GM21619 (cell line): ENCODE data around the gene DNAI1.
A peak's percentile ranks its signal among the peaks of the same experiment; 100 is the strongest.
"Not testable (repeated sequence)": the region's sequence is repeated elsewhere in the genome, so short reads cannot be mapped to it uniquely, and the experiment has no call there.

Source experiments
- ATAC-seq: cut with Tn5 transposase; IDR thresholded peaks from one replicate; pipeline ENCODE4 v1.9.1; 2021; ENCODE audit not compliant: unreplicated experiment

The DNAI1 gene

DNA sequence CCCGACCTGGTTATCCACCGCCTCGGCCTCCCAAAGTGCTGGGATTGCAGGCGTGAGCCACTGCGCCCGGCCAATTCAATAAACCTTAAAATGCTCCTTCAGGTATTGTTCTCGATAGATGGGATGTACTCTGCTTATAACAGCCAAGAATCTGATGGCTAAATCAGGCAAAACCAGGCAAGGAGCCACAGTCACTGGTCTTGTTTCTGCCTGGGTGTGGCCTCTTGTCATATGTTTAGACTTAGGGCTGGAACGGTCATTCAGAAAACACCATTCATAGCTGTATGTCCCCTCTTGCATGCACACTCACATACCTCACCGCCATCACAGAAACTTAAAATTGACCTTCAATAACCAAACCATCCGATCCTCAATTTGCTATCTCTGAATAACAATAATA lies 8.0 kb upstream of the DNAI1 start:
- no peak for ATAC-seq

DNA sequence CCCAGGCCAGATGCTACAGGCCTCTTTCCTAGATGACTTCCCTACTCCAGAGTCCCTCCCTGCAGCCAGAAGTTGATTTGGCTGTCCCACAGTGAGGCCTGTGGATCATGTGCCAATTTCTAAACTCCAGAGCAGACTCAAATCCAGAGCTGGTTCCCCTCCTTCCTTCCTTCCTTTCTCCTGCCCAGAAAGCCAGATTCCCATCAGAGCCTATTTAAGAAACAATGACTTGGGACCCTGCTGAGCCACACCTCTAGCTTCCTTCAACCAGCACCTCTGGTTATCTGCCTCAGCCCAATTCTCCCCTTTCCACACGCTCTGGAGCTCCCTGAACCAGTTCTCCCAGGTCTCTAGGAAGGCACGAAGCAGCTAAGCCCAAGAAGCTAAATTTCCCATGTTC lies 7.5 kb upstream of the DNAI1 start:
- no peak for ATAC-seq

DNA sequence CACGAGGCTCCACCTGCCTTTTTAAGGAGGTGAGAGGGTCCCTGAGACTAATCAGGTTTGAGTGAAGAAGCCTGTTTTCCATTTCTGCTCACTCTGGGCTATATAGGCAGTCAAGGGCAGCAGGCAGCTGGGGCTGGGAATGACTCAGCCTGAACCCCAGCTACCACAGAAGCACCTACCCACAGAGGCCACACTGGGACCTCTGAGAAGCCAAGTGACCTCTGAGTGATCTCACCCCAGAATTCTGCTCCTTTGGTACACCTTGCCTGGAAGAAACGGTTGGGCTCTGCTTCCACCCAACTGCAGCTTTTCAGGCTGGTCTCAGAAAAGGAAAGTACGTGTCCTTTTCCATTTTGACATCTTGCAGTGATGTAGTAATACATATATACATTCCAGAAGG lies 7.1 kb upstream of the DNAI1 start:
- ATAC-seq, result peak; percentile 72

DNA sequence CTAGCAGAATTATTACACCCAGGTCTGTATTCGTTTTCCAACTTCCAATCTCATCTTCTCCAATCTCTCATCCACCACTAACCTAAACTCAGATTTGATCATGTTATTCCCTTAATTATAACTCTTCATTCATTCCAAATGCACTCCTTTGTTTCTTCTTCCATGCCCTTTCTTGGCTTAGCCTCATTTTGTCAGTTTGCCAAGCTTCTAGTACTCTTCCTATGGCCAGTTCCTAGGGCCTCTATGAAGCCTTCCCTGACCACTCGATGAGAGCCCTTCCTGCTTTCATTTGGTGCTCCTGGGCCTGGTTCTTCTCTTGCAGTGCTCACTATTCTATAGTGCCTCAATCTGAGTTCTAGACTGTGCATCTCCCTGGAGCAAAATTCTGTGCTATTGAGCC lies 6.0 kb upstream of the DNAI1 start:
- no peak for ATAC-seq

DNA sequence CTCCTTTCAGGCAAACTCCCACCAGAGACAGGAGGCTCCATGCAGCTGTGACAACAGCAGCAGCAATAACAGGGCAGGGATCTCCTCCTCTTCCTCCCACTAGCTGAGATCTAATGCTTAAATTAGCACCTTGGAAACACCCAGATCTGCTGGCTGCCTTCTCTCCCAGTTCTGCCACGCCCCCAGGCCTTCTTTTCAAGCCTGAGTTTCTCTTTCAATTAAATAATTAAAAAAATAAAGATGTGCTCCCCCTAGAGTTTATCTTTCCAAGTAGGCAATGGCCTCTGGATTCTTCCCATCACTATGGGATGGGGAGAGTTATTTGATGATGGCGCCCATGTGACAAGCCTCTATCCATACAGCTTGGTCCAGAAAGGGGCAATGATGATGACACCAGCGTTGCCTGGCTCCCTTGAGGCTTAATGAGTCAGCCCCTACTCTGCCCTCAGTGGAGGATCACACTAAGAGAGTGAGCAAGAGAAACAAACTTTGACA lies 4.0 kb upstream of the DNAI1 start:
- ATAC-seq, result no peak

DNA sequence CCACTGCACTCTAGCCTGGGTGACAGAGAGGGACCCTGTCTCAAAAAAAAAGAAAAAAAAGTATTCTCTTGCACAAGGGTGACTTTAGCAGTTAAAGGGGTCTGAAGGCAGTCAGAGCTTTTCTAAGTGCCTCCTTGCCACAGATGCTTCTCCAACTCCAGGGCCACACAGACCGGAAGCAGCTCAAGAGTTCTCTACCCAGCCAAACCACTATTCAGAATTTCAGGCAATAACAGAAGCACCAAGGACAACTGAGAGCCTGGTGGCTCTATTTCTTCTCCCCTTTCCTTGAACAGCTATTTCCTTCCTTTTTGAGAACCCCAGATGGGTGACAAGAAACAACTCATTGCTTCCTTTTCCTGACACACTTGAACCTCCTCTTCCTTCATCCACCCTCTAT lies 2.5 kb upstream of the DNAI1 start:
- ATAC-seq, result no peak

DNA sequence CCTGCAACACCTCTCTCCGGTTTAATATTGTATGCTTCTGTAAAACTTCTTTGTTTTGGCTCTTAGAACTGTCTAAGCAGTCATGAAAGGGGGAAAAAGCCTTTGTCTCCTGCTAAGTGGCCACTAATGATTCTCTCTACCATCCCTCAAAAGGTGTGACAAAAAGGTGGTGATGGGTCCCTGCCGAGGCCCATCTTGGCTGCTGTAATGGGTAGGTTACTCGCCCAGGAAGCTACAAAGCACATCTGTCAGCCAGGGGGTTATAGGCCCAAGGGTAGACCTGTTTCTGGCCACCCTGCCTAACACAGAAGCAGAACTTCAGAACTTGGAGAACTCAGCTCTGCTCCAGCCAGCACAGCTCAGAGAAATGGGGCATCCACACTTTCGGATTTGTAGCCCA lies 1.9 kb upstream of the DNAI1 start:
- no peak for ATAC-seq

DNA sequence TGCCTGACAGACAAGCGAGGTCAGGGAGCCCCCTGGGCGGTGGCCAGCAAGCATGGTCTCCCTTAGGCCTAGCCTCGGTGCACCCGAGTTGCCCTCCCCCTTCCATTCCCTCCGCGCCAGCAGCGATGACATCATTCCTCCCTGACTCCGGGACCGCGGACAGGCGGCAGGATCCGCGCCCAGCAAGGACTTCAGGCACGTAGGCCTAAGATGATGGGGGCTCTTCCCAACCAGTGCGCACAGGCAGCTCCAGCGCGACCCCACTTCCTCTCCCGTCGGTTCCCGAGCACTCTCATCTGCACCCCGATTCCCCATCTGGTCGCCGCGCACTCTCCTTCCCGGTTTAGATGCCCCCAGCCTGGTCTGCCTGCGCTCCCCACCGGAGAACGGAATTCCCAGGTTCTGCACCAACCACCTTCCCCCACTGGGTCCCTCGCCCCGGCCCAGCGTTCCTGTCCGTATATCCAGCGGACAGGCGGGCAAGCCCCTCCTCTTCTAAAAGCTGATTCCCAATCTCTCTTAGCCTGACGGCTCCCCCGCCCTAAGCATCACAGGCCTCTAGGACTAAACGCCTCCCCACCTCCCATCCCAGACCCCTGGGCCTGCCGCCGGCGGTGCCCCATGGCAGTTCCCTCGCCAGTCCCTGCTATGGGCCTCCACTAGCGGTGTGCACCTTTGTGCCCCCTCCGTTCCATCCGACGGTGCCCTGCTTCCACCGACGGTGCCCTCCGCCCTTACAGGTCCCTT lies 1.2 kb upstream of the DNAI1 start:
- no peak for ATAC-seq

DNA sequence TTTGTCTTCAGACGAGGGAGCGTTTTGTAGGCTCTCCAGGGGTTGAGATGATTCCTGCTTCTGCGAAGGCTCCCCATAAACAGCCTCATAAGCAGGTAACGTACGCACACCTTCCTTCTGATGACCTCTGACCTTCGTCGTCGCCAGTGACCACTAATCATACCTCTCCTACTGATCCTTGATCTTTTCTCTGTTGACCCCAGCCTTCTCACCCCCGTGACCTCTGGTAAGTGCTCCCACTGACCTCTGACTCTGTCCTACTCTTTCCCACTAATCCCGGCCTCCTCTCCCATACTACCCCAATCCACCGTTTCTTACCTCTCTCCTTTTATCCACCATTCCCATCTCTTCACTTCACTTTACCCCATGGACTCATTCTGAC lies 345 bp downstream of the DNAI1 start:
- no peak for ATAC-seq

DNA sequence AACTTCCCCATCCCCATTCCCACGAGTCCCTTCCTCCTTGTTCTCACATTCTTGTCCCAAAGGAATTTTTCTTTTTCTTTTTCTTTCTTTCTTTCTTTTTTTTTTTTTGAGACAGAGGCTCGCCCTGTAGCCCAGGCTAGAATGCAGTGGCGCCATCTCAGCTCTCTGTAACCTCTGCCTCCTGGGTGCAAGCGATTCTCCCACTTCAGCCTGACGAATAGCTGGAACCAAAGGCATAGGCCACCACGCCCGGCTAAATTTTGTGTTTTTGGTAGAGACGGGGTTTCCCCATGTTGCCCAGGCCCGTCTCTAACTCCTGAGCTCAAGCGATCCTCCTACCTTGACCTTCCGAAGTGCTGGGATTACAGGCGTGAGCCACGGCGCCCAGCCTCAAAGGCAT lies 751 bp downstream of the DNAI1 start:
- ATAC-seq, result no peak

DNA sequence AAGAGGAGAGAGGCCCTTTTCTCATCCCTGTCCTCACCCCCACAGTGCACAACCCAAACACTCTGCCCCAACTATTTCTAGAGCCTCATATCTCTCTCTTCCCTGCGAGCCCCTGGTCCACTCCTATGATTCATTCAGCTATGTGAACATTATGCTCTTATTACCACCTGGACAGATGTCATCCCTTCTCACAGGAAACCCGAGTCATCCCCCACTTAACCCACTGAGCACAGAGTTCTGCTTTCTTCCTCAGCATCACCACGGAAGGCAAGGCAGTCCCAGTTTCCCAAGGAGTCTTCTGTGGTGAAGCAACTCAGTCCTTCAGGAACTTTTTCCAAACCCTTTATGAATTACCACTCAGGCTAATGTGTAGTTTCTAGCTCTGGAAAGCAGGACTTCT lies 1.3 kb downstream of the DNAI1 start:
- no peak for ATAC-seq

DNA sequence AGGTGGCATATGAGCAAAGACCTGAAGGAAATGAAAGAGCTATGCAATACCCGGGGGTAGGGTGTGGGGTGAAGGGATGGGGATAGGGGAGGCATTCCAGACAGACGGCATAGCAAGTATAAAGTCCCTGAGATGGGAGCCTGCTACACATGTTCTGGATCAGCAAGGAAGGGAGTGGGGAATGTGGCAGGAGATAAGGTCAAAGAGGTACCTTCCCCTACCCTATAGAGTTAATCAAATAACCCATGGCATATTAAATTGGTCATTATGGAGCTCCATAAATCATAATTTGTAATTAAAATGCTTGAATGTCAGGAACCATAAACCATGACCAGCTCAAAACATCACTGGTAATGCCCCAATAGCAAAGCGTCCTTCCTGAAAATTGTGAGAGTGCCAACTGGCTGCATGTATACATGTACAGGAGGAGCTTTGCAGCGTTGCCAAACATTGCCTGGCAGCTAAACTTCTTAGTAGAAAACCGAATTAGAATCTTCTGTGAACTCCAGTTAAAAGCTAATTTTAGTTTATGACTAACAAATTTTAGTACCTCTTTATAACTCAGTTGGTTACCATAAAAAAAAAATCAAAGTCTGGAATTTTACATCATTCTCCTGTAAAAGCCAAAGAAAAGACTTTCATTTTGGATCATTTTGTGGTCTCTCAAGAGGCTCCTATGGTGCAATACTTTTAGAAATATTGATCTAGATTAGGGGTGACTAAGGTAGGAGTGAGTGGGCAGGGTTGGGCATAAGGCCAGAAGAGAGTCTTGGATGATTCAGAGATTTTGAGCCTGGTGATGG lies 4.7 kb downstream of the DNAI1 start:
- ATAC-seq, result no peak

DNA sequence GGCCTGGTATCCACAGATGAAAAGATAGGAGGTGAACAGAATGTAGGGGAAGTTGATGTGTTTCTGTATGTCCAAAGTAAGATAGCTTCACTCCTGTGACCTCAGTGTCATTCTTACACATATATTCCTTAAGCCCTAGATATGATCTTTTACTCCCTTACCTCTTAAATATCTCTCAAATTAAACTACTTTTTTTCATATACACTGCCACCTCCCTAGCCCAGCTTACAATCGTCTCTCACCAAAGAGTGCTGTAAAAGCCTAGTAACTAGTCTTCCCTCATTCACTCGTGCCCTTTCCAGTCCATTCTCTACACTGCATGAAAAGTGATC lies 5.3 kb downstream of the DNAI1 start:
- no peak for ATAC-seq

DNA sequence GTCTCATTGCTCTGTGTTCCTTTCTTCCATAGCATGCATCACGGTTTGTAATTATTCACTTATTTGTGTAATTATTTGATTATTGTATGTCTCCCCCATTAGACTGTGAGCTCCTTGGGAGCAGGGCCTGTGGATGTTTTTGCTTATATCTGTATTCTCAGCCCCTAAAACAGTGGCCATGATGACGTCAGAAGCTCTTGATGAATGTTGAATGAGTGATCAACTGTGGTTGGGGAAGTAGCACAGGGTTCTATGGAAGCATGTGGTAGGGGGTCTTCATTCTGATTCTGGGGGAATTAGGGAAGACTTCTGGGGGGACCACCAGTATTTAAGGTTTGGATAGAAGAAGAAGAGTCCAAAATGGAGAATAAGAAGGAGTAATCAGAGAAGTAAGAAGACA lies 6.0 kb downstream of the DNAI1 start:
- ATAC-seq, result no peak

DNA sequence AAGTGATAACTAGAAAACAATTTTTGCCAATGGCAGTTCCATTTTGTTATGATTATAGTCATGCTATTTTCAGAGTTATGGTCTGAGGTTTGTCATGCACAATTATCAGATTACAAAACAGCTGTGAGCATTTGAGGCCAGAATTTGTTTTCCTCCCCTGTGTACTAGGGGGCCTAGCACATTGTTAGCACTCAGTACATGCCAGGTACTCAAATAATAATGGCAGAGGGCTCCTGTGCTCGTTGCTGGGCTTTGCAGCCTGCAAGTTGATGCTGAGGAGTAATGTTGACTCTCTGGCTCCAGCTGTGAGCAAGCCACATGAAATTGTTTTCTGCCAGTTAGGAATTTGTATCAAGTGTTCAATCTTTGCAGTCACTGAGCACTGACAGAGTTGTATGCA lies 6.9 kb downstream of the DNAI1 start:
- no peak for ATAC-seq

DNA sequence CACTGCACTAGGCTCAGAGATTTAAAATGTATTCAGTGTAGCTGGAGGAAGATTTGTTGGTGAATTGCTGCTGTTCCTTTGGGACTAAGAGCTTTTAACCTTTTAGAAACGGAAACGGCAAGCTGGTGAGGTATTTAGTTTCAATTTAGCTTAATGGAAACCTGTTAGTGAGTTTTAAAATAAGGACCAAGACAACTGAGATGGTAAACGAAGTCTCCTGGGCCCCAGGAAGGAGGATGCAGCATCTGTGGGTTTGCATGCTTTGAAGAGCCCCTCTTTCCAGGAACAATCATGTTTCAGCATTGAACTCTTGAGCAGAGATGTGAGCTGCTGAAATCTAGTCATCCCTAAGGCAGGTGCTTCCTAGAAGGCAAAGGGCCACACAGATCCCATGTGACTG lies 16.5 kb downstream of the DNAI1 start:
- no peak for ATAC-seq

DNA sequence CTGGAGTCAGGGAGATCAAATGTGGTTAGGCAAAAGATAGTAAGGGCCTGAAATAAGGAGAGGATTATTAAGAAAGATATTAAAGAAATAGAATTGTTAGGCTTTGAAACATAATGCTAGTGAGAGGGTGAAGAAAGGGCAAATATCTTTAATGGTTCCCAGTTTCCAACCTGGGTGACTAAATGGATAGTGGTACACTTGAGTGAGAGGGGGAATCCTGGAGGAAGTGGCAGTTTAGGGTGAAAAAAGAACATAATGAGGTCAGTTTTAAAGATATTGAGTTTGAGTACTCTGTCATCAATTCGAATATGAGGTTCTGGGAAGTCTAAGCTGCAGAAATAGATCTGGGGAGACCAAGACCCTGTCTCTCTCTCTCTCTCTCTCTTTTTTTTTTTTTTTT lies 18.9 kb downstream of the DNAI1 start:
- no peak for ATAC-seq

DNA sequence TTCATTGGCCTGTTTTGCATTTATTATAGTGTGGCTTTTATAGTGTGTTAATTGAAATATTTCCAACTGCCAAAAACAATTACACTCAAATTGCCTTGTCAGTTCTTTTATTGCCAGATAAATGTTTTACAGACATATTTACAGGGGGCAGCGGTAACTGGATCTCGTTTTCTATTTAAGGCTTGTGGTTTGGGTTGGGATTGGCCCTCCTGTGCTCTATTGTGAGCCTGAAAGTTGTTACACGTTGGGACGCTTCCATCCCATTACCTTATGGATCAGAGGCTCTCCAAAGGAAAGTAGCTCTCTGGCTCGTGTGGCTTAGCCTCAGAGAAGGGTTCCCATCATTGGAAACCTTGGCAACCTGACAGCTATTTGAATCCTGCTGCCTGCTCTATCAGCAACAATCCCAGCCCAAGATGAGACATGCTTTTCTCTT lies 20.8 kb downstream of the DNAI1 start:
- ATAC-seq, result no peak

DNA sequence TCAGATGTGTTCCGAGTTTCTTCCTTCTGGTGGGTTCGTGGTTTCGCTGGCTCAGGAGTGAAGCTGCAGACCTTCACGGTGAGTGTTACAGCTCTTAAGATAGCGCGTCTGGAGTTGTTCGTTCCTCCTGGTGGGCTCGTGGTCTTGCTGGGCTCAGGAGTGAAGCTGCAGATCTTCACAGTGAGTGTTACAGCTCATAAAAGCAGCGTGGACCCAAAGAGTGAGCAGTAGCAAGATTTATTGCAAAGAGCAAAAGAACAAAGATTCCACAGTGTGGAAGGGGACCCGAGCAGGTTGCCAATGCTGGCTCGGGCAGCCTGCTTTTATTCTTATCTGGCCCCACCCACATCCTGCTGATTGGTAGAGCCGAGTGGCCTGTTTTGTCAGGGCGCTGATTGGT lies 23.0 kb downstream of the DNAI1 start:
- ATAC-seq, result not testable (repeated sequence)

DNA sequence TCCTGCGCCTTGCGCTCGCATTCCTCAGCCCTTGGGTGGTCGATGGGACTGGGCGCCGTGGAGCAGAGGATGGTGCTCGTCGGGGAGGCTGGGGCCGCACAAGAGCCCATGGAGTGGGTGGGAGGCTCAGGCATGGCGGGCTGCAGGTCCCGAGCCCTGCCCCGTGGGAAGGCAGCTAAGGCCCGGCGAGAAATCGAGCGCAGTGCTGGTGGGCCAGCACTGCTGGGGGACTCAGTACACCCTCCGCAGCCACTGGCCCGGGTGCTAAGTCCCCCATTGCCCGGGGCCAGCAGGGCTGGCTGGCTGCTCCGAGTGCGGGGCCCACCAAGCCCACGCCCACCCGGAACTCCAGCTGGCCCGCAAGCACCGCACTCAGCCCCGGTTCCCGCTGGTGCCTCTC lies 24.1 kb downstream of the DNAI1 start:
- not testable (repeated sequence) for ATAC-seq

DNA sequence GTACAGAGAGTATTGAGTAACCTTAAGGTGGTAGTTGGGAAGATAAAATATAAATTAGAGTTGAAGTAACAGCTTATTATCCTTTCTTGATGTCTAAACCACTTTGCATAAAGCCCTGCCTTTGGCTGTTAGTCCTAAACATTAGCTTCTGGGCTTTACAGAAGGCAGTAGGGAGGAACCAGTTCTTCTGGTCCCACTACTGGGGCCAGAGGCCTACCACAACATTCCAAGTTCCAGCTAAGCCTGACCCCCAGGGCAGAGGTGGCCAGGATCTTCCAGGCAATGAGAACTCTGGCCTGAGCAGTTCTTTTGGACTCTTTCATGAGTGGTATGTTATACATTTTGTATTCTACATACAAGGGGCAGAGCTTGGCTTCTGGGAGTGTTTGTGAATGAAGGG lies 26.1 kb downstream of the DNAI1 start:
- ATAC-seq, result no peak

DNA sequence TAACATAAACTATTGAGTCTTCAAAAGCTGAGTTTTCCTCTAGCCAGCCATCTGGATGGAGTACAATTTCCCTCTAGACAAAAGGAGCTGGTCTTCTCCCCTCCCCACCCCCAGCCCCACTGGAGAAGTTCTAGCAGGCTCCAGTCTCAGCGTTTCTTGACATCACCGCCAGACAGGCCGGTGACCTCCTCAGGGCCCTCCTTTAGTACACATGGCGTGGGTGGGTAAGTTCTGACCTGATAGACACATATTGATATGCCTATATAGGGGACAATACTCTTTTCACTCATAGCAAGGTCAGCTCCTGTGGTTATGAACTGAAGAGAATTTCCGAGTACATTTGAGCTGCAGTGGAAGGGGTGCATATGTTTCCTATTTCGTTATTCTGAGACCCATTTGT lies 27.2 kb downstream of the DNAI1 start:
- no peak for ATAC-seq

DNA sequence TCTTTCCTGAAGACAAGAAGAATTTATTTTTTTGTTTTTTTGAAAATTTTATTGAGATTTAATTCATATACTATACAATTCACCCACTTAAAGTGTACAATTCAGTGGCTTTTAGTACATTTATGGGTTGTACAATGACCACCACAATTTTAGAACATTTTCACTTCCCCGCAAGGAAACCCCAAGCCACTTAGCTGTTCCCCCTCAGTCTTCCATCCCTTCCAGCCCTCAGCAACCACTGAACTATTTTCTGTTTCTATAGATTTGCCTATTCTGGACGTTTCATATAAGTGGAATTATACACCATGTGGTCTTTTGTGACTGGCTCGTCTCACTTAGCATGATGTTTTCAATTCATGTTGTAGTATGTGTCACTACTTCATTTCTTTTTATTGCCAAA lies 28.0 kb downstream of the DNAI1 start:
- no peak for ATAC-seq
